Effector memory CD8-positive, alpha-beta T cell (primary cell): ENCODE measurements around the gene KLKB1.
A peak's percentile ranks its signal among the peaks of the same experiment; 100 is the strongest.

Source experiments
- ATAC-seq: fragments of 150-1000 bp; cut with Tn5 transposase; replicated peaks from 2 replicates; pipeline ENCODE4 v1.10.0; 2021; ENCODE audit warnings: mild to moderate bottlenecking, moderate library complexity
- DNase-seq, 3 experiments: peaks; one replicate each; pipeline ENCODE4 v3.0.0; 2021
- H3K27ac Mint-ChIP-seq, 2 donors: one replicate each; pipeline ENCODE4 v1.8.0; 2022; ENCODE audit warnings: mild to moderate bottlenecking in 2 of 2, mixed read lengths in 2 of 2, moderate library complexity in 2 of 2
- H3K27me3 Mint-ChIP-seq, 2 donors: one replicate each; pipeline ENCODE4 v1.8.0; 2022; ENCODE audit warnings: mixed read lengths in 2 of 2
- H3K36me3 Mint-ChIP-seq: one replicate; pipeline ENCODE4 v1.8.0; 2022; ENCODE audit warnings: mild to moderate bottlenecking, moderate library complexity, mixed read lengths; ENCODE audit not compliant: insufficient read depth
- H3K4me1 Mint-ChIP-seq, 2 donors: one replicate each; pipeline ENCODE4 v1.8.0; 2022; ENCODE audit warnings: low read depth in 2 of 2, mixed read lengths in 2 of 2
- H3K4me3 Mint-ChIP-seq, 2 donors: one replicate each; pipeline ENCODE4 v1.8.0; 2022; ENCODE audit warnings: mild to moderate bottlenecking in 2 of 2, mixed read lengths in 2 of 2, moderate library complexity in 2 of 2
- H3K9me3 Mint-ChIP-seq, 2 donors: one replicate each; pipeline ENCODE4 v1.8.0; 2022; ENCODE audit warnings: mixed read lengths in 2 of 2
- total RNA-seq, 9 experiments: gene quantifications; one replicate each; lab custom pipeline; 2026; lab: John Stamatoyannopoulos, UW

KLKB1 gene
- 0 to 1.4 (median 0) reads per million in 9 experiments for total RNA-seq

GRCh38 chr4:186227221-186227620, at the start of gene KLKB1:
TSS of gene KLKB1 (plus strand) at chr4:186227507. CDS start at chr4:186228196, 689 bp downstream.
- DNase-seq = no peak

GRCh38 chr4:186188107-186188506, 39.2 kb upstream of the KLKB1 start:
- Mint-ChIP-seq H3K4me1 (peaks cover 10 to 15% of the 10 kb centered on the region in 2 donors), H3K27me3 (peaks cover 26 to 36% of the 10 kb centered on the region in 2 donors), H3K9me3 (no peaks in the 10 kb centered on the region), H3K4me3 (no peak overlapping the region), H3K27ac (no peak overlapping the region), H3K36me3 (peaks cover 22% of the 10 kb centered on the region)
- DNase-seq = no peak
- ATAC-seq = no peak

More at GRCh38 chr4:186227221-186227620, at the start of gene KLKB1:
- no peak within 1 kb of the TSS for H3K27ac Mint-ChIP-seq
- no peaks in the 10 kb centered on the region for H3K36me3 Mint-ChIP-seq
- H3K27me3 Mint-ChIP-seq = peaks cover 9% of the 10 kb centered on the region in 2 donors
- peaks cover 6 to 21% of the 10 kb centered on the region in 2 donors for H3K9me3 Mint-ChIP-seq
- no peak within 1 kb of the TSS for H3K4me3 Mint-ChIP-seq
- no peaks in the 10 kb centered on the region for H3K4me1 Mint-ChIP-seq
- no peak for ATAC-seq

DNA sequence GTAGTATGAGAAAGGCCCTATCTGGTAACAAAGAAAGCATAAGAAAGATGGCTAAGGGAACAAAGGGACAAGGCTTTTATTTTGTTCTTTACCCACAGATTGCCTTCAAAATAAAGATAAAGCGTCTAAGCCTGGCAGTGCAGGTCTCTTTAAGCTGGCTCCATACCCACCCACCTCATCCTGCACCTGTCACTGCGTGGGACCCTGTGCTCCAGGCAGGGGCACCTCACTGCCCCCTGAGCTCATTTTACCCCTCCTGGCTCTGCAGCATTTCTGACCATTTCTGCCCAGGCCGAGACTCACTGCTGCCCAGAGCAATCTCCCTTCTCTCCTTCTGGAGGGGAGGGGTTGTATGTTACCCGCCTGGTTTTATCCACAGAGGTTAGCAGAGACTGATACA, 37.7 kb upstream of the KLKB1 start:
- peaks cover 11 to 21% of the 10 kb centered on the region in 2 donors for H3K27me3 Mint-ChIP-seq
- H3K4me1 Mint-ChIP-seq = peaks cover 13 to 19% of the 10 kb centered on the region in 2 donors
- no peaks in the 10 kb centered on the region for H3K9me3 Mint-ChIP-seq
- peak overlapping the region; percentile 90 to 94 for H3K4me3 Mint-ChIP-seq
- DNase-seq = no peak
- H3K27ac Mint-ChIP-seq = peak overlapping the region; percentile 96 to 97
- no peak for ATAC-seq
- peaks cover 26% of the 10 kb centered on the region for H3K36me3 Mint-ChIP-seq

- no peaks in the 10 kb centered on the region for H3K9me3 Mint-ChIP-seq
- DNase-seq = peak; percentile 44 to 46 (median 45)
- H3K36me3 Mint-ChIP-seq = peaks cover 29% of the 10 kb centered on the region
- H3K27ac Mint-ChIP-seq = peak overlapping the region; percentile 96 to 97
- H3K4me3 Mint-ChIP-seq = peak overlapping the region; percentile 90 to 94
- peaks cover under 1 to 10% of the 10 kb centered on the region in 2 donors for H3K27me3 Mint-ChIP-seq
- ATAC-seq = peak; percentile 51
- H3K4me1 Mint-ChIP-seq = peaks cover 17 to 19% of the 10 kb centered on the region in 2 donors
Observed at GRCh38 chr4:186190581-186191199, 36.6 kb upstream of the KLKB1 start.

DNA sequence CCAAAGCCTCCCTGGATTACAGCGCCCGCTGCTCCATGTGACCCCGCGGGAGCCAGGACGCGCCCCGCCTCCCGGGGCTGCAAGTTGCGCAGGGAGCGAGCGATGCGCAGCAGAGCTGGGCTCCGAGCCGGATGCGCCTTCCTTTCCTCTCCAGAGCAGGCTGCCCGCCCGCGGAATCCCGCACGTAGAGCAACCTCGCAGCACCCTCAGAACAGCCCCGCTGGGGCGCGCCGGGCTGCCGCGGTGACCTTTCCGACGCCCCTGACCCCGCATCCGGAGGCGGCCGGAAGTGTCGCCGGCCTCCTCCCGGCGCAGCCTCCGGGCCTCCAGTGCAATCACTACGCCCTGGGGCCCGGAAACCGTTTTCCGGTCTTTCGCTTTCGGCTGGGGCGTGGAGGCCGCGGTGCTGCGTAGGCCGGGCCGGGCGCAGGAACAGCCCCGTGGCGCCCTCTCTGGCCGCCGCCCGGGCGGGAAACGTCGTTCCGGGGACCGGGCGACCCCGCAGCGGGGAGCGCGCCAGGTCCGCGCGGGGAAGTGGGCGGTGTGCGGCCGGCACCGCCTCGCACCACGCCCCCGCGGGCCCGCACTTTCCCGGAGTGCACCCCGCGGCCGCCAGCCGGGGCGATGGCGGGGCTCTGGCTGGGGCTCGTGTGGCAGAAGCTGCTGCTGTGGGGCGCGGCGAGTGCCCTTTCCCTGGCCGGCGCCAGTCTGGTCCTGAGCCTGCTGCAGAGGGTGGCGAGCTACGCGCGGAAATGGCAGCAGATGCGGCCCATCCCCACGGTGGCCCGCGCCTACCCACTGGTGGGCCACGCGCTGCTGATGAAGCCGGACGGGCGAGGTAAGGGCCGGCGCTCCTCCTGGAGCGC, 35.9 kb upstream of the KLKB1 start, which contains the start of gene CYP4V2:
CYP4V2 (plus strand) TSS at position 368 of the 866 bp plus-strand sequence; CDS start at position 625, 257 bp downstream.
- ATAC-seq (peak; percentile 85), DNase-seq (peak; percentile 77 to 85 (median 81))
- Mint-ChIP-seq H3K27ac (peak within 1 kb of the TSS; percentile 96 to 97), H3K4me1 (peaks cover 21 to 24% of the 10 kb centered on the region in 2 donors), H3K4me3 (peak within 1 kb of the TSS; percentile 90 to 94), H3K36me3 (peaks cover 35% of the 10 kb centered on the region), H3K9me3 (no peaks in the 10 kb centered on the region), H3K27me3 (peaks cover 0 to 3% of the 10 kb centered on the region in 2 donors)

GRCh38 chr4:186192066-186192612, 35.2 kb upstream of the KLKB1 start:
- peak in 2 of 3 experiments; percentile 10 to 37 for DNase-seq
- Mint-ChIP-seq H3K27me3 (no peaks in the 10 kb centered on the region), H3K27ac (peak overlapping the region; percentile 96 to 97), H3K9me3 (no peaks in the 10 kb centered on the region), H3K4me1 (peaks cover 21 to 27% of the 10 kb centered on the region in 2 donors), H3K36me3 (peaks cover 39% of the 10 kb centered on the region), H3K4me3 (peak overlapping the region; percentile 90 to 94)
- ATAC-seq = peak; percentile 7

DNA sequence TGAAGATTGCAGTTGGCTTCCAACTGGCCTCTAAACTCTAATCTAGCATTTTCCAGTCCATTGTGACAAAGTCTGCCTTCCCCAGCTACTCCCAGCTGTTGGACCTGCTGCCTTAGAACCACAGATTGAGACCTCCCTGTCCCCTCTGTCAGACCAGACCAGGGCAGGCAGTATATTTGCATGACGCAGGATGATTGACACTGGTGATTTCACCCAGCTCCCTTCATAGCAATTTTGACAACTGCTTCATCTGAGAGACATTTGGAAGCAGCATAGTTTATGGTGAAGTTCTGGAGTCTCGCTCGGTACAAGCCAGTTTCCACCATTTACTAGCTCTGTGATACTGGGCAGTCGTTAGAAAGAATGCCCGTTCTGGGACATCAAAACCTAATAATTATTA, 33.5 kb upstream of the KLKB1 start:
- H3K4me1 Mint-ChIP-seq = peaks cover 21 to 28% of the 10 kb centered on the region in 2 donors
- no peak overlapping the region for H3K4me3 Mint-ChIP-seq
- H3K27me3 Mint-ChIP-seq = no peaks in the 10 kb centered on the region
- H3K27ac Mint-ChIP-seq = no peak overlapping the region
- DNase-seq (no peak), ATAC-seq (no peak)
- no peaks in the 10 kb centered on the region for H3K9me3 Mint-ChIP-seq
- H3K36me3 Mint-ChIP-seq = peaks cover 40% of the 10 kb centered on the region

- Mint-ChIP-seq H3K27ac (peak overlapping the region; percentile 12 to 56), H3K27me3 (no peaks in the 10 kb centered on the region), H3K9me3 (no peaks in the 10 kb centered on the region), H3K4me1 (peaks cover 16 to 22% of the 10 kb centered on the region in 2 donors), H3K4me3 (no peak overlapping the region), H3K36me3 (peaks cover 33% of the 10 kb centered on the region)
- ATAC-seq (no peak), DNase-seq (no peak)
Observed at GRCh38 chr4:186196063-186196462, 31.2 kb upstream of the KLKB1 start.

DNA sequence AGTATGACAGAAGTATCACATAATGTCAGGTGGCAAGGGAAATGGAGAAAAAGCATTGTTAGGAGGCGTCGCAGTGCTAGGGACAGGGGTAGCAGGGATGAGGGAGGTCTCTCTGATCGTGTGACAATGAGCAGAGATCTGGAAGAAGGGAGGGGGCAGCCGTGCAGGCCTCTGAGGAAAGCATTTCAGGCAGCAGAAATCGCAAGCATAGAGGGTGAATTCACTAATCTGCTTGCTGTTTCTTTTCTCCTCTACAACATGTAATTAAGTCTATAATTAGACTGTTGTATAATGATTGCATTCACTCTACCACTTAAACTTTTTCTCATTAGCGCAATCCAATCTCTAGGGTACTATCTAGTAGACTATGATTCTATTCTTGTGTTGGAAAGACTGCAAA, 26.8 kb upstream of the KLKB1 start:
- DNase-seq = no peak
- H3K4me1 Mint-ChIP-seq = peaks cover 12 to 16% of the 10 kb centered on the region in 2 donors
- no peak overlapping the region for H3K4me3 Mint-ChIP-seq
- no peaks in the 10 kb centered on the region for H3K27me3 Mint-ChIP-seq
- H3K27ac Mint-ChIP-seq = peak overlapping the region in 1 of 2 donors; percentile 60
- H3K9me3 Mint-ChIP-seq = no peaks in the 10 kb centered on the region
- ATAC-seq = no peak
- H3K36me3 Mint-ChIP-seq = peaks cover 11% of the 10 kb centered on the region

- ATAC-seq (no peak), DNase-seq (no peak)
- H3K4me3 Mint-ChIP-seq = no peak overlapping the region
- H3K4me1 Mint-ChIP-seq = peaks cover 12 to 14% of the 10 kb centered on the region in 2 donors
- no peaks in the 10 kb centered on the region for H3K9me3 Mint-ChIP-seq
- H3K27ac Mint-ChIP-seq = no peak overlapping the region
- H3K27me3 Mint-ChIP-seq = no peaks in the 10 kb centered on the region
- peaks cover 9% of the 10 kb centered on the region for H3K36me3 Mint-ChIP-seq
Observed at GRCh38 chr4:186201010-186201409, 26.3 kb upstream of the KLKB1 start.

- H3K36me3 Mint-ChIP-seq = peaks cover 5% of the 10 kb centered on the region
- H3K27ac Mint-ChIP-seq = peak overlapping the region in 1 of 2 donors; percentile 36
- DNase-seq (peak; percentile 16 to 57 (median 35)), ATAC-seq (peak; percentile 98)
- no peaks in the 10 kb centered on the region for H3K27me3 Mint-ChIP-seq
- peaks cover 8 to 14% of the 10 kb centered on the region in 2 donors for H3K4me1 Mint-ChIP-seq
- peak overlapping the region in 1 of 2 donors; percentile 9 for H3K4me3 Mint-ChIP-seq
- H3K9me3 Mint-ChIP-seq = no peaks in the 10 kb centered on the region
Observed at GRCh38 chr4:186201535-186202230, 25.6 kb upstream of the KLKB1 start.

- no peaks in the 10 kb centered on the region for H3K27me3 Mint-ChIP-seq
- no peak for DNase-seq
- H3K36me3 Mint-ChIP-seq = peaks cover 3% of the 10 kb centered on the region
- ATAC-seq = no peak
- peak overlapping the region in 1 of 2 donors; percentile 7 for H3K4me3 Mint-ChIP-seq
- no peaks in the 10 kb centered on the region for H3K9me3 Mint-ChIP-seq
- H3K4me1 Mint-ChIP-seq = peaks cover 4 to 14% of the 10 kb centered on the region in 2 donors
- H3K27ac Mint-ChIP-seq = no peak overlapping the region
Observed at GRCh38 chr4:186202490-186203140, 24.7 kb upstream of the KLKB1 start.
